Right forelimb (tissue), 1 donor: ENCODE results near the gene TMCC1.
A peak's percentile ranks its signal among the peaks of the same experiment; 100 is the strongest.
"Not testable (repeated sequence)": the region's sequence is repeated elsewhere in the genome, so short reads cannot be mapped to it uniquely, and the experiment has no call there.

ENCODE experiments used
- DNase-seq: peaks from one replicate; pipeline ENCODE4 v3.0.0-alpha.2; 2018

The TMCC1 gene

DNA sequence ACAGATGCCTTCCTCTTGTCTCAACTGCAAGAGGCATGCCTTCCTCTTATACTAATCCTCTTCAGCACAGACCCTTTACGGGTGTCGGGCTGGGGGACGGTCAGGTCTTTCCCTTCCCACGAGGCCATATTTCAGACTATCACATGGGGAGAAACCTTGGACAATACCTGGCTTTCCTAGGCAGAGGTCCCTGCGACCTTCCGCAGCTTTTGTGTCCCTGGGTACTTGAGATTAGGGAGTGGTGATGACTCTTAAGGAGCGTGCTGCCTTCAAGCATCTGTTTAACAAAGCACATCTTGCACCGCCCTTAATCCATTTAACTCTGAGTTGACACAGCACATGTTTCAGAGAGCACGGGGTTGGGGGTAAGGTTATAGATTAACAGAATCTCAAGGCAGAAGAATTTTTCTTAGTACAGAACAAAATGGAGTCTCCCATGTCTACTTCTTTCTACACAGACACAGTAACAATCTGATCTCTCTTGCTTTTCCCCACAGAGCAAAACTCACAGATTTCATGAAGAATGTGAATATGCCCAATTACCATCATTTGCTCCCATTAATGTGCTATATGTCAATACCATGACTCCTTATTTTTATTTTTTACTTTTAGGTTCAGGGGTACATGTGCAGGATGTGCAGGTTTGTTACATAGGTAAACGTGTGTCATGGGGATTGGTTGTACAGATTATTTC is 251.8 kb downstream of the TMCC1 start:
- DNase-seq, result not testable (repeated sequence)

- DNase-seq, result not testable (repeated sequence)
Observed at GRCh38 chr3:129640985-129641384, 252.5 kb downstream of the TMCC1 start.

DNA sequence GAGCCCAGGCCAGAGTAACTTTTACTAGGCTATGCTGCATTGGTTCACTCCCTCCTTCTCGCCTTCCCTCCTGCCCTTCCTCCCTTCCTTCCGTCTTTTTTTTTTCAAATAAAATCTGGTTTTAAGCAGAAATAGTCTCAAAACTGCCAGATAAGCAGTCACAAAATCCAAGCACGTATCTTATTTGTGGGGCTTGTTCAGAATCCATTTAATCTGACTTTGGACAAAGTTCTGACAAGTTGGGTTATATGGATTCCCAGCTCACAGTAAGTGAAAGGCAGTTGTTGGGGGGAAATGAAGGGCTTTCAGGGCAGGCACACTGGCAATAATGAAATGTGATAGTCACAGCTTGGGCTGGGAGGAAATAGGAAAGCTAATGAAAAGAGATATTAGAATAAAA is 255.0 kb downstream of the TMCC1 start:
- no peak for DNase-seq

GRCh38 chr3:129636082-129636481 is 257.4 kb downstream of the TMCC1 start:
- DNase-seq, result no peak

DNA sequence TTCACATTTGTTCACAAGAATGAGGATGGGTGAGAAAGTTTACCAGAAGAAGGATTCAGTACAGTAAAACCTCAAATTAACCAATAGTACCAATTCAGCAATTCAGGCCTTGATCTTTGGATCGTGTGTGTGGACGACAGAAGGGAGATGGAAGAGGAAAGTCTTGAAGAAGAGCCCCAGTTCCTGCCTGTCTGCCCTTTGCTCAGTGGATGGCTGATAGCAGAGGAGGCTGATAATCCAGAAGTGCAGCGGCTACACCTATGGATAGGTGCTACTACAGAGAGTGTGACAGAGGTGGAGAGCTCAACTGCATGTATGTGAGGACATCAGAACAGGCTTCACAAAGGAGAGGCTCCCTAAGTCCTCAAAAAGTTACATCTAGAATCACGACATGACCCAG is 257.9 kb downstream of the TMCC1 start:
- no peak for DNase-seq

GRCh38 chr3:129633751-129634481 is 259.6 kb downstream of the TMCC1 start:
- DNase-seq, result no peak

GRCh38 chr3:129632977-129633376 is 260.5 kb downstream of the TMCC1 start:
- no peak for DNase-seq

GRCh38 chr3:129632556-129632955 is 261.0 kb downstream of the TMCC1 start:
- DNase-seq, result no peak

GRCh38 chr3:129632056-129632455 is 261.5 kb downstream of the TMCC1 start:
- peak; percentile 3 for DNase-seq

DNA sequence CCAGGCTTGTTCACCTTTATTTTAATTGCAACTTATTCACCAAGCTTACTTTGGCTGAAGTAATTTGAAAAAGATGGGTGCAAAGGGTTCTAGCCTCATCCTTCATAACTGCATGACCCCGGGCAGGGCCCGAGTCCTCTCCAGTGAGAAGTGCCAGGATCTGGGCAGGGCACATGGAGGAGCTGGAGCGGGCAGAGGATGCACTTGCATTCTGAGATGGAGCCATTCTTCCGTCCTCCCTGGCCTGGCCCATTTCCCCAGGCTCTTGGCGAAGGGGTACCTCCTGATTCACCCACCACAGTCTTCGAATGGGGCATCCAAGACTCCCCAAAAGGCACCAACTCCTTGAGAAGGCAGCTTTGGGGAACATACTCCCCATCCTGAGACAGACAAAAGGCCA is 264.5 kb downstream of the TMCC1 start:
- peak; percentile 27 for DNase-seq

GRCh38 chr3:129628169-129628522 is 265.4 kb downstream of the TMCC1 start:
- no peak for DNase-seq

- peak; percentile 86 for DNase-seq
Observed at GRCh38 chr3:129627350-129628168, 266.0 kb downstream of the TMCC1 start.

DNA sequence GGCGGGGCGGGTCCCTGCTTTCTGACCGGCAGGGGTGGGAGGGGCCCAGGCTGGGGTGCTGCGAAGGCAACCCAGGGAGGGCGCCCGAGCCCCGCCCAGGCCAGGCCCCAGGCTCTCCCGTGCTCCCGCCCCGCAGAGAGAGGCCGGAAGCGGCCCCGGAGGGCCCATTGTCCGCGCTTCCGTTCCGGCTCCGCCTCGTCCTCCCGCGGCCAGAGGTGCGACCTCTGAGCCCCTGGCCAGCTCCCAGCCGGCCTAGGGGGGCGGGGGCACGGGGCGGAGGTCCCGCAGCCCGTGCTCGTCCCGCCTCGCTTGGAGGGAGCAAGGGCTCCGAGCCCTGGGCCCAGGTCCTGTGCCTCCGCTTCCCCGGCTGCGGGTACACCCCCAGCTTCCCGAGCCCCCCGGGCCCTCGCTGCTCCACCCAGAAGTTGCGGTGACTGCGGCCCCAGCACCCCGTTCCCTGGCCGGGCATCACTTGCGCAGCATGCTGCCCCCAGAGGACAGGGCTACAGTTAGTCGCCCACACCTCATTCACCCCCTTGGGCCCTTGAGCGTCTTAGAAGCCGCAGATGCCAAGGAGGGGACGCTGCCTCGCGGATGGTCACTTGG is 266.7 kb downstream of the TMCC1 start:
- DNase-seq, result peak; percentile 82

DNA sequence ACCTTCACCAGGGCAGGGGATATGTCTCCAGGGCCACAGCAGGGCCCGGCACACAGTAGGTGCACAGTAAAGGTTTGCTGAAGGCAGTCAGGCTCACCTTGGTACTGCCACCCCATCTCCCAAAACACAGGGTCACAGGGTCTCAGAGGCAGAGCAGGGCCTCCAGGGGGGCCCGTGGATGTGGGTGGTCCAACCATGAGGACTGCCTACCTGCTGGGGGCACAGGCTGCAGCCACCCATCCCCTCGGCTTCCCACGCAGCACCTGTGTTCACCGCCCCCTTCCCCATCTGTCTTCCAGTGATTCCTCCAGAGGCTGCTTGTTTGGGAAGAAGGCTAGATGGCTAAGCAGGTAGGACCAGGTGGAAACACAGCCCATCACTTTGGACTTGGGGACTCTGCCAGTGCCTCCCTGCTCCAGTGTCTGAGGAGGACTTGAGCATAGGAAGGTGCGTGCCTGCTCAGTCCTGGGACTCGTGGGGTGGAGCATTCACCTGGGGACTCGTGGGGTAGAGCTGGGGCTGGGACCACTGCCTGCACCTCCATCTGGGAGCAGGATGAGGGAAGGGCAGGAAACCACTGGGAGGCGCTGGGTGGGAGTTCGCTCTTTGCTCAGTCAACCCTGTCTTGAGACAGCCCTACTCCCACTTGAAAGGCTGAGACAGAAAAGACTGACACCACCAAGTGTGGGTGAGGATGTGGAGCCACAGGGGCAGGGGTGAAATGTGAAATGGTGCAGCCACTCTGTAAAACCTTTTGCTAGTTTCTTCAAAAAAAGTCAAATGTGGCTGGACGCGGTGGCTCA is 268.2 kb downstream of the TMCC1 start:
- DNase-seq, result peak; percentile 32

- DNase-seq, result peak; percentile 27
Observed at GRCh38 chr3:129624347-129625071, 269.0 kb downstream of the TMCC1 start.

DNA sequence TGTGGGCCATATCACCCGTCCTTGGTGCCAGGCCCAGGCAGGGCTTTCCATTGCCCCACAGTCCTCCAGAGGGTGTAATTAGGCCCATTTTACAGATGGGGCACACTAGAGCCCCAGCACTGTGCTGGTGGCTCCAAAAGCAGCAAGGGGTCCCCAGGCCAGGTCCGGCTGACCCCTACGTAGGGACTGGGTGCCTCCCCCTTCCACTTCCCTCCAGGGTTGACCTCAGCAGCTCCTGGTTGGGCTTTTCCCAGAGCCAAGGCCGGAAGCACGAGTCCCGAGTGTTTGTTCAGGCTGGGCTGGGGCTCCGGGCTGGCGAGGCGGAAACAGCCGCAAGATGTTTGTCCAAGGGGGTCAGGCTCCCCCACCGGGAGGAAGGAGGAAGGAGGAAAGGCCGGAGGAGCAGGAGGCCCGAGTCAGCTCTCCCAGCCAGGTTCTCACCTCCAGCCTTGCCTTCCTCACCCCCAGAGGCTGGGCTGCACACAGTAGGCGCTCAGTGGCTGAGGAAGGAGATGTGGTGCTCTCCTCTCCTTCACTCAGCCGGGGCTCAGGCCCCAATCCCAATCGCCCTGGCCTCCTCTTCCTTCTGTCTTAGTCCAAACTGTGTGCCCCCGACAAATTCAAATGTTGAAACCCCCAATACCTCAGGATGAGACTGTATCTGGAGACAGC is 269.9 kb downstream of the TMCC1 start:
- DNase-seq, result peak; percentile 60

GRCh38 chr3:129622933-129623332 is 270.6 kb downstream of the TMCC1 start:
- peak; percentile 42 for DNase-seq

DNA sequence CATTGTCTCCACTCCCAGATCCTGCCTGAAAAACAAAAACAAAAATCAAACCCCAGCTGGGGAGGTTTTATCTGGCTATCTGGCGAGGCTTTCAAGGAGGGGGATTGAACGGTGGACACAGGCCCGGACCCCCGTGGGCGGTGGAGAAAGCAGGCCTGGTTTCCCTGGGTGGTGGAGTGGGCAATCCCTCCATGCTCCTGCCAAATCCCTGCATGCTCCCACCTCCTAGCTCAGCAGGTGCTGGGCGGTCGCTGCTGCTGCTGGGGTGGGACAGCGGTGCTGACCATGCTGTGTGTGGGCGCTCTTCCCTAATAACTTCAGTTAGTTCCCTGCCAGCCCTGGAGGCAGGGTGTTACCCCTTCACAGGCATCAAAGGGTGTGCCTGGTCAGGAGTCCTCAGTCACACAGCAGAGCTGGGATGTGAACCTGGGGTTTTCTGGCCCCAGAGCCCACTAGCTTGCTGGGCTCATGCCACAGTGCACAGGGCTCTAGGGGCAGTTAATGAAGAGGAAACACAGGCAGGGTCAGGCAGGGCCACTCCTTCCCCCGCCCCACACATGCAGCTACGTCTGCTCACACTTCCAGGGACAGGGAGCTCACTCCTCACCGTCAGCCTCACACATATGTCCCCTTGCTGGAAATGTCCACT is 271.2 kb downstream of the TMCC1 start:
- DNase-seq, result peak; percentile 45

DNA sequence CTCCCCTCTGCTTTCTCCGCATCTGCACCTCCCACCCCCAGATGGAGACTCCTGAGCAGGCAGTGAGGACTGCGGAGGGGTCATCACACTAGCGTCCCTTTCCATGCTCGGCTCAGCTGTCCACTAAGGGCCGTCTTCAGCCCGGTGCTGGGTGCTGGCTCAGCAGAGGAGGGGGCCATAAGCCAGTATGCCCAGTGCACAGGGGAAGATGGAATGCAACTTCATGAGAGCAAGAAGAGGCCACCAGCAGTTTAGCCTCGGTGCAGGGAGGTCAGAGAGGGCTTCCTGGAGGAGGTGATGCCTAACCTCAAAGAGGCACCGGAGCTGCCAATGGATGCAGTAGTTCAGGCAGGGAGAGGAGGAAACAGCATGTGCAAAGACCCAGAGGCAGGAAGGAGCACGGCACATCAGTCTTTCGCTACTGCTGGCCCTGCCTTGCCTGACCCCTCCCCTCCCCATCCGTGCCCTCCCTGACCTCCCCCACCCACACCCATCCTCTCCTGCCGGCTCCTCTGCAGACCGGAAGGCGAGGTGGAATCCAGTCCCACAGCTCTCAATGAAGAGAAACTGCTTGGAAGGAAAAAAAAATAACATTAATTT is 271.8 kb downstream of the TMCC1 start:
- peak; percentile 27 for DNase-seq
